NT2/D1 (cell line): ENCODE results near the gene ZFAND6.

ENCODE experiments used
- SUZ12 ChIP-seq: IDR thresholded peaks from 2 replicates; pipeline ENCODE4 v1.6.1; 2011; ENCODE audit not compliant: insufficient read length, insufficient read depth; ENCODE audit errors: extremely low read depth
- YY1 ChIP-seq: IDR thresholded peaks from 2 replicates; pipeline ENCODE4 v1.6.1; 2011; ENCODE audit not compliant: insufficient read length, insufficient read depth
- ZNF274 ChIP-seq: IDR thresholded peaks from 2 replicates; pipeline ENCODE4 v1.6.1; 2011; ENCODE audit warnings: mild to moderate bottlenecking, low read depth, low read length

DNA sequence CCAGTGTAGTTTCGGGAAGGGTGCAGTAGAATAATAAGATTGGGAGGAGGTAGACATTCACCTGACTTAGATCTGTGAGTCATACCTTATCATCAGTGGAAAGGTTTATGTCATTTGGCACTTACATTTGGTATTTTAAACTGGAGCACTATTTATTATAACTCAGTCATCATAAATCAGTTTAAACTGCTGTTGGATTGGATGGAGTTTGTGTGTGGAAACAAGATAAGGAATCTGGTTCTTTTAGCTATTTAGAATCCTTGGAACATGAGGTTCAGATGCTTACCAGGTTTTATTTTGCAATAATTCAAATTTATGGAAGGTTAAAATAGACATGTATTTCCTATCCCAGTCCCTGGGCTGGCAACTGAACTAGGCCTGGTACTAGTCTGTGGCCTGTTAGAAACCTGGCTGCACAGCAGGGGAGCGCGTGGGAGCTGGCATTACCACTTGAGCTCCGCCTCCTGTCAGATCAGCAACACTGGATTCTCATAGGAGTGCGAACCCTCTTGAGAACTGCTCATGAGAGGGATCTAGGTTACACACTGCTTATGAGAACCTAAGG lies 34.5 kb downstream of the ZFAND6 start:
- TF ChIP-seq YY1 (no peak), SUZ12 (no peak), ZNF274 (no peak)
